Measurements from ENCODE around the gene OSBPL9. TPM values are rescaled to one million over a fixed set of nuclear protein-coding genes. Genes with fewer than 3 reads are reported as not detected.
A peak's percentile ranks its signal among the peaks of the same experiment; 100 is the strongest.

OSBPL9 gene
- total RNA-seq, 4 donors from 2014 or later, result 65.8 to 206 (median 136) TPM

DNA sequence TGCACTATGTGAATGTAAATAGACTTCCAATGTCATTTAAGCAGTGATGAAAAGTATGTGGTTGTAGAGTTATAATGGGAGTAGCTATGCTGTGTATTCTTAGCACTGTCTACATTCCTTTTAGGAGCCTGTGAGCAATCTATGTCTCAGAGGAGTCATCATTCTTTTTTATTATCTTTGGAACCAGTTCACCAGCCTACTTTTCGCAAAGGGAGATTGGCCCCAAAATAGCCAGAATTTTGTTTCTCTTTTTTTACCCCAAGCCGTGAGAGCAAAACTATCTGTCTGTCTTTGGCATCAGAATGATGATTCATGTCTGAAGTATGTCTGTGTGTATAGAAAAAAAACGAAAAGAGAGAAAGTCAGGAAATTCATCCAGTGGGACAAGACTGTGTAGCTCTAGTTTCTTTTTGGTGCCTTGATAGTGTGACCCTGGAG lies 44.2 kb downstream of the OSBPL9 start:
- TF ChIP-seq, protein P1, sequence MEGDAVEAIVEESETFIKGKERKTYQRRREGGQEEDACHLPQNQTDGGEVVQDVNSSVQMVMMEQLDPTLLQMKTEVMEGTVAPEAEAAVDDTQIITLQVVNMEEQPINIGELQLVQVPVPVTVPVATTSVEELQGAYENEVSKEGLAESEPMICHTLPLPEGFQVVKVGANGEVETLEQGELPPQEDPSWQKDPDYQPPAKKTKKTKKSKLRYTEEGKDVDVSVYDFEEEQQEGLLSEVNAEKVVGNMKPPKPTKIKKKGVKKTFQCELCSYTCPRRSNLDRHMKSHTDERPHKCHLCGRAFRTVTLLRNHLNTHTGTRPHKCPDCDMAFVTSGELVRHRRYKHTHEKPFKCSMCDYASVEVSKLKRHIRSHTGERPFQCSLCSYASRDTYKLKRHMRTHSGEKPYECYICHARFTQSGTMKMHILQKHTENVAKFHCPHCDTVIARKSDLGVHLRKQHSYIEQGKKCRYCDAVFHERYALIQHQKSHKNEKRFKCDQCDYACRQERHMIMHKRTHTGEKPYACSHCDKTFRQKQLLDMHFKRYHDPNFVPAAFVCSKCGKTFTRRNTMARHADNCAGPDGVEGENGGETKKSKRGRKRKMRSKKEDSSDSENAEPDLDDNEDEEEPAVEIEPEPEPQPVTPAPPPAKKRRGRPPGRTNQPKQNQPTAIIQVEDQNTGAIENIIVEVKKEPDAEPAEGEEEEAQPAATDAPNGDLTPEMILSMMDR (IDR thresholded peaks at IDR 0.05 in 4 of 5, conservative IDR thresholded peaks at IDR 0.05 in 1 of 5), result no peak
- no peak for TF ChIP-seq POLR2A (IDR thresholded peaks at IDR 0.05)
- H3K27ac ChIP-seq, result peak overlapping the region; percentile 66 to 79 (median 76)
- H3K27me3 ChIP-seq, result no peaks in the 10 kb centered on the region
- no peak for DNase-seq
- no peaks in the 10 kb centered on the region for H3K36me3 ChIP-seq
- peak overlapping the region in 1 of 4 donors; percentile 3 for H3K4me3 ChIP-seq
- ATAC-seq, result peak; percentile 83 to 90
- H3K4me1 ChIP-seq, result peaks cover 88 to 95% of the 10 kb centered on the region in 2 donors
- in situ Hi-C loops (cut with MboI; ENCODE audit: low sequenced_read_pairs in 4 of 4), result no loop called here
- intact Hi-C loops (cut with DNase I; ENCODE audit: low total_unique reads), result loop anchor here (10.0 kb wide), 1 partner anchor 96 kb away; no protein-coding TSS in a partner anchor
- H3K9me3 ChIP-seq, result no peaks in the 10 kb centered on the region

DNA sequence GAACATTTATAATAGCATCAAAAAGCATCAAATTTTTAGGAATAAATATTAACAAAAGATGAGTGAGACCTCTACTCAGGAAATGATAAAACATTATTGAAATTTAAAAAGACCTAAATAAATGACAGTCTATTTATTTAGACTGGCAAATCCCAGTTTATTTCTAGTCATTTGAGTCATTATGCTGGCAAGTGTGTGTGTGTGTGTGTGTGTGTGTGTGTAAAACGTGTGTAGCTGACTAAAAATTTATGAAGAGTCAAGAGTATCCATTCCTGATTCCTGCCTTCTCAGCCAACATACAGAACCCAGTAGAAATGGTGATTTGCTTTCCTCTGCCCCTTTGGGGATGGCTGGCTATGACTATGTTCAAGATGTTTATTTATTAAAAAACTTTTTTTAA lies 46.2 kb downstream of the OSBPL9 start:
- DNase-seq (no peak), ATAC-seq (no peak)
- Histone ChIP-seq H3K4me1 (peaks cover 92 to 96% of the 10 kb centered on the region in 2 donors), H3K27me3 (no peaks in the 10 kb centered on the region), H3K9me3 (no peaks in the 10 kb centered on the region), H3K36me3 (no peaks in the 10 kb centered on the region), H3K4me3 (no peak overlapping the region), H3K27ac (peak overlapping the region; percentile 57 to 79 (median 76))
- in situ Hi-C loops (cut with MboI; ENCODE audit: low sequenced_read_pairs in 4 of 4), result no loop called here
- TF ChIP-seq, protein P1 (IDR thresholded peaks at IDR 0.05 in 4 of 5, conservative IDR thresholded peaks at IDR 0.05 in 1 of 5), result no peak
- TF ChIP-seq POLR2A (IDR thresholded peaks at IDR 0.05), result no peak
- intact Hi-C loops (cut with DNase I; ENCODE audit: low total_unique reads), result loop anchor here (10.0 kb wide), 1 partner anchor 98 kb away; no protein-coding TSS in a partner anchor

DNA sequence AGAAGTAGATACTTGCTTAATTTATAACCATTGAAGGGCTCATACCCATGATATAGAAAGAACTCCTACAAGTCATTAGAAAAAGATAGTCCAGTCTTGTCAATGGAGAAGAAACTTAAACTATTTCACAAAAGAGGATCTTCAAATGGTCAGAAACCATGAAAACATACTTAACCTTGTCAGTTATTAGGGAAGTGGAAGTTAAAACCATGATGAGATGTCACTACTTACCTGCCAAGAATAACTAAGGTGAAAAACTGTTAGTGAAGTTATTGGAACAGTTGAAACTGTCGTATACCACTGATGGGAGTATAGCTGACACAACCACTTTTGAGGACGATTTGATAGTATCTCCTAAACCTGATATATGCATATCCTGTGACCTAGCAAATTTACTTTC lies 46.8 kb downstream of the OSBPL9 start:
- peaks cover 92 to 96% of the 10 kb centered on the region in 2 donors for H3K4me1 ChIP-seq
- intact Hi-C loops (cut with DNase I; ENCODE audit: low total_unique reads), result loop anchor here (10.0 kb wide), 1 partner anchor 99 kb away; no protein-coding TSS in a partner anchor
- H3K36me3 ChIP-seq, result no peaks in the 10 kb centered on the region
- ATAC-seq (no peak), DNase-seq (no peak)
- no peaks in the 10 kb centered on the region for H3K27me3 ChIP-seq
- H3K27ac ChIP-seq, result peak overlapping the region; percentile 57 to 79 (median 76)
- H3K4me3 ChIP-seq, result no peak overlapping the region
- TF ChIP-seq, protein P1 (IDR thresholded peaks at IDR 0.05 in 4 of 5, conservative IDR thresholded peaks at IDR 0.05 in 1 of 5), result no peak
- TF ChIP-seq POLR2A (IDR thresholded peaks at IDR 0.05), result no peak
- in situ Hi-C loops (cut with MboI; ENCODE audit: low sequenced_read_pairs in 4 of 4), result no loop called here
- no peaks in the 10 kb centered on the region for H3K9me3 ChIP-seq

DNA sequence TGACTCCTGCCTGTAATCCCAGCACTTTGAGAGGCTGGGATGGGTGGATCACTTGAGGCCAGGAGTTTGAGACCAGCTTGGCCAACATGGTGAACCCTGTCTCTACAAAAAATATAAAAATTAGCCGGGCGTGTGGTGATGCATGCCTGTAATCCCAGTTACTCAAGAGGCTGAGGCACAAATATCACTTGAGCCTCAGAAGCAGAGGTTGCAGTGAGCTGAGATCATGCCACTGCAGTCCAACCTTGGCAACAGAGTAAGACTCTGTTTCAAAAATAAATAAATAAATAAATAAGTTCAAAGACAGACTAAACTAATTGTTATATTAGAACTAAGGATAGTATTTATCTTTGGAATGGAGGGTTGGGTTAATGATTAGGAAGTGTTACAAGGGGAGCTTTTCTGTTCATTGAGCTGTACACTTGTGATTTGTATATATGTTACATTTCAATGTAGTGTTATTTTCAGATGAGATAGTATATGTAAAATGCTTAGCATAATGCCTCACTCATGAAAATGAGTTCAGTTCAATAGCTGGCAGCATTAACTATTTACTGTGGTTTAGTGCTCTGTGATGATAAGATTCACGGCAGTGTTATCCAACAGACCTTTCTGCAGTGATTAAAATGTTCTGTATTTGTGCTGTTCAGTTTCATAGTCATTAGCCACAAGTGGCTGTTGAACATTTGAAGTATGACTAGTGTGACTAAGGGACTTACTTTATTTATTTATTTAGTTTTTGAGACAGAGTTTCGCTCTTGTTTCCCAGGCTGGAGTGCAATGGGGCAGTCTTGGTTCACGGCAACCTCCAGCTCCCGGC lies 47.7 kb downstream of the OSBPL9 start:
- in situ Hi-C loops (cut with MboI; ENCODE audit: low sequenced_read_pairs in 4 of 4), result no loop called here
- DNase-seq (no peak), ATAC-seq (peak; percentile 28 to 42)
- TF ChIP-seq, protein P1 (IDR thresholded peaks at IDR 0.05 in 4 of 5, conservative IDR thresholded peaks at IDR 0.05 in 1 of 5), result no peak
- TF ChIP-seq POLR2A (IDR thresholded peaks at IDR 0.05), result no peak
- Histone ChIP-seq H3K36me3 (no peaks in the 10 kb centered on the region), H3K27ac (peak overlapping the region; percentile 57 to 79 (median 76)), H3K4me1 (peaks cover 93 to 95% of the 10 kb centered on the region in 2 donors), H3K9me3 (no peaks in the 10 kb centered on the region), H3K27me3 (no peaks in the 10 kb centered on the region), H3K4me3 (peak overlapping the region in 1 of 4 donors; percentile 6)
- intact Hi-C loops (cut with DNase I; ENCODE audit: low total_unique reads), result loop anchor here (10.0 kb wide), 1 partner anchor 100 kb away; no protein-coding TSS in a partner anchor
